ENCODE data around the gene CDYL2. TPM values are rescaled to one million over a fixed set of nuclear protein-coding genes. Genes with fewer than 3 reads are reported as not detected.

The CDYL2 gene
- total RNA-seq, 2 experiments from 2014 or later: 24.5 to 27.8 TPM

- peak overlapping the region; percentile 43 for H3K4me3 Mint-ChIP-seq
- peaks cover 53% of the 10 kb centered on the region for H3K27me3 Mint-ChIP-seq
- POLR2A ChIA-PET: interaction anchor here (0.6 to 2.0 kb wide), 9 partner anchors 9 to 79 kb away, joined by 3 to 37 read pairs (median 3); partner anchors contain the start of gene DYNLRB2
- H3K27ac Mint-ChIP-seq: peak overlapping the region; percentile 62
- peaks cover 22% of the 10 kb centered on the region for H3K9me3 Mint-ChIP-seq
- H3K4me1 Mint-ChIP-seq: peaks cover 19% of the 10 kb centered on the region
- peaks cover 18% of the 10 kb centered on the region for H3K36me3 Mint-ChIP-seq
- DNase-seq (peak; percentile 51), ATAC-seq (ENCODE audit: low read depth) (peak; percentile 91)
Observed at GRCh38 chr16:80591071-80591915, 213.1 kb downstream of the CDYL2 start.

DNA sequence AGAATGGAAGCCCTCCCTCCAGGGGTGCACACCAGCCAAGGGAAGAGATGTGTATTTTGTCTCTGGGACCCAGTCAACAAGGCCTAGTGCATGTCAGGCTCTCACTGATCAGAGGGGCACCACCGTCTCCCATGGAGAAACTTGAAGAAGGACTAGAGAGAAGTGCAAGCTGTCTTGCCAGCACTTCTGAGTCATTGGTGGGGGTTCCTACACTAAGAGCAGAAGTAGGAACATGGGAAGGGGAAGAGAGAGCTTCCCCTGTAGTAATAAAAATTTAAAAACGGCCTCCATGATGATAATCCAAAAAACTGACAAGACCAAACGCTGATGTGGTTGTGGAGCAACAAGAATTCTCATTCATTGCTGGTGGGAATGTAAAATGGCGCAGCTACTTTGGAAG lies 217.3 kb downstream of the CDYL2 start:
- H3K9me3 Mint-ChIP-seq: peaks cover 8% of the 10 kb centered on the region
- POLR2A ChIA-PET: no interaction called here
- peaks cover 32% of the 10 kb centered on the region for H3K27me3 Mint-ChIP-seq
- H3K4me3 Mint-ChIP-seq: no peak overlapping the region
- no peak for ATAC-seq (ENCODE audit: low read depth)
- peaks cover 38% of the 10 kb centered on the region for H3K4me1 Mint-ChIP-seq
- no peak overlapping the region for H3K27ac Mint-ChIP-seq
- no peak for DNase-seq
- peaks cover 16% of the 10 kb centered on the region for H3K36me3 Mint-ChIP-seq

DNA sequence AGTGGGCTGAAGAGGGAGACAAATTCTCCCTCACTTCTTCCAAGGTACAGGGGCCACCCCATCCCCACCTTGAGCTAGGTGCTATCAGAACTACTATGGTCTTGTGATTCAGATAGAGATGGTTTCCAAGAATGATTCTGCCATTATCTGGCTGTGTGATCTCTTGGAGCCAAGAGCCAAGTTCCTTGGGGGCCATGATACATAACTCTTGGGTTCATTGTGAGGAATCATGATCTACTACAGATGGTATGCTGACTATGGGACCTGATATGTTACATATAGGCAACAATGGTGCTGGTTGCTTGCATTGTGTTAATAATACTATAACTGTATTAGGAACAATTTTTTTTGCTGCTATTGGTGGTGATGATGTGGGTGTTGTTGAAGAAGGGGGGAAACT lies 217.9 kb downstream of the CDYL2 start:
- Mint-ChIP-seq H3K27me3 (peaks cover 31% of the 10 kb centered on the region), H3K36me3 (peaks cover 16% of the 10 kb centered on the region), H3K9me3 (peaks cover 8% of the 10 kb centered on the region), H3K4me3 (no peak overlapping the region), H3K4me1 (peaks cover 34% of the 10 kb centered on the region), H3K27ac (no peak overlapping the region)
- POLR2A ChIA-PET: no interaction called here
- DNase-seq (no peak), ATAC-seq (ENCODE audit: low read depth) (no peak)

DNA sequence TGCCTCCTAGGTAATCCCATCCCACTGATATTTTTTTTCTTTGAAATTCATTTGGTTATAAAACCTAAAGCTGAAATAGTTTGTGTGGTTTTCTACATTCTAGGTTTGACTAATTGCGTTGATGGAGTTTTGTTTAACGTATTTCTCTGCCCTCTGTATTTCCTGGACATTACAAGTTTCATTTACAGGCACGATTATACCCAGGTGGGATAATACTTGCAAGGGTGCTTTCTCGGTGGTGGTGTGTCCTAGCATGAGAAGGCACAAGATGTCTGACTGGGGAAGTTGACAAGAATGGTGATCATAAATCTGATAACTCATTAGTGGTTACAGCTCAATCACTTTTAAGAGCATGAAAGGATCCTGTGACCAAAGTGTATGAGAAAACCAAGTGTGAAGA lies 218.6 kb downstream of the CDYL2 start:
- no peak overlapping the region for H3K4me3 Mint-ChIP-seq
- ATAC-seq (ENCODE audit: low read depth): no peak
- H3K4me1 Mint-ChIP-seq: peaks cover 34% of the 10 kb centered on the region
- no peak overlapping the region for H3K27ac Mint-ChIP-seq
- H3K27me3 Mint-ChIP-seq: peaks cover 31% of the 10 kb centered on the region
- DNase-seq: no peak
- H3K36me3 Mint-ChIP-seq: peaks cover 21% of the 10 kb centered on the region
- peaks cover 8% of the 10 kb centered on the region for H3K9me3 Mint-ChIP-seq
- POLR2A ChIA-PET: no interaction called here

DNA sequence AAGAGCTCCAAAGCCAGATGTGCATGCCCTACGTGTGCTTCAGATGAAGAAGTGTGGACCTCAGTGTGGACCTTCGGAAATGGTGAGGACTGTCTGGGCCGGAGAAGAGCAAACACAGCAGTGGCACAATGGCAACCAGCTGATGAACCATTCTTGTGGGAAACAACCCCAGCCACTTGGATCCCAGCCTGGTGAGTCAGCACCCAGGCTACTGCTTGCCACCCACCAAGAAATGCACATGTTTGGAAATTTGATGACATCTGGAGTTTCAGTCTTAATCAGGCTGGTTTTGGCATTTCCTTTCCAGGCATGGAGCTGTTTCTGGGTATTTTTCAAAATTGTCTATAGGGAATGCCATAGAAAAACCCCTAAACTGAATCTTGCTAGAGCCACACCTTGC lies 220.9 kb downstream of the CDYL2 start:
- no peak overlapping the region for H3K4me3 Mint-ChIP-seq
- peaks cover 19% of the 10 kb centered on the region for H3K27me3 Mint-ChIP-seq
- H3K27ac Mint-ChIP-seq: no peak overlapping the region
- POLR2A ChIA-PET: interaction anchor here (1.7 kb wide), 1 partner anchor 8 kb away, joined by 6 read pairs; no protein-coding TSS in a partner anchor
- ATAC-seq (ENCODE audit: low read depth) (no peak), DNase-seq (no peak)
- H3K9me3 Mint-ChIP-seq: peaks cover 5% of the 10 kb centered on the region
- peaks cover 17% of the 10 kb centered on the region for H3K36me3 Mint-ChIP-seq
- peaks cover 44% of the 10 kb centered on the region for H3K4me1 Mint-ChIP-seq

DNA sequence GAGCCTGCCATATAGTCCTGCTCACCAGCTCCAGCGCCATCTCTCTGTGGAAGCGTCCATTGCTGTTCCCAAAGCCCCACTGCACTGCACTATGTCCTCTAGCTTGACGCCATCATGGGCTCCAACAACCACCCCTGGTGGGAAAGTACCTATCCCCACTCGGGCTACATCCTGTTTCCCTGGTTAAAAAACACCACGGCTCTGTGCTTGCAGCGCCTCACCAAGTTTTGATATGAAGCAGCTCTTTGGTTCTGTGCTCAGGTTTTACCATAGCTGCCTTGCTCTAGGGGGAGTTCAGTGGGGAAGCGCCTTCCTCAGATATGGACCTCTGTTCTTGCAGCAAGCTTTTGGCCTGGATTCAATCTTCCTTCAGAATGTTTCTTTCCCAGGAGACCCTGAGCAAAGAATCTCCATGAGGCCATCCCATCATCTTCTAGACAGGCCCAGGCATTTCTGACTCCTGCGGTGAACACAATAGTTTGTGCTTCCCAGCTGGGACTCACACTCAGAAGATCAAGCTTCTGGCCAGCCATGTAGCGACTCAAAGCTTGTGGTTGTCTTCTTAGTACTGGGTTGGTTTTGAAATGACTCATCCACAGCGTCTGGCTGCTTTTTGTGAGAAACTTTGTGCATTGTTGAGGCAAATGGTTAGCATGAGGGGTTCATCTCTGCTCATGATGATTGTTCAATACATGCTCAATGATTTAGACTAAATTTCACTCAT lies 224.1 kb downstream of the CDYL2 start:
- Mint-ChIP-seq H3K36me3 (peaks cover 12% of the 10 kb centered on the region), H3K27me3 (peaks cover 8% of the 10 kb centered on the region), H3K4me3 (peak overlapping the region; percentile 85), H3K27ac (peak overlapping the region; percentile 98), H3K4me1 (peaks cover 40% of the 10 kb centered on the region), H3K9me3 (peaks cover 3% of the 10 kb centered on the region)
- POLR2A ChIA-PET: interaction anchor here (0.6 to 2.0 kb wide), 9 partner anchors 11 to 226 kb away, joined by 3 to 37 read pairs (median 5); partner anchors contain the start of gene CDYL2
- peak; percentile 92 for ATAC-seq (ENCODE audit: low read depth)
- DNase-seq: peak; percentile 64

GRCh38 chr16:80577485-80578280 lies 226.7 kb downstream of the CDYL2 start:
- ATAC-seq (ENCODE audit: low read depth): no peak
- POLR2A ChIA-PET: interaction anchor here (1.0 kb wide), 1 partner anchor 13 kb away, joined by 3 read pairs; no protein-coding TSS in a partner anchor
- Mint-ChIP-seq H3K4me1 (peaks cover 24% of the 10 kb centered on the region), H3K9me3 (no peaks in the 10 kb centered on the region), H3K36me3 (peaks cover 10% of the 10 kb centered on the region), H3K4me3 (no peak overlapping the region), H3K27me3 (peaks cover 4% of the 10 kb centered on the region), H3K27ac (no peak overlapping the region)
- no peak for DNase-seq

DNA sequence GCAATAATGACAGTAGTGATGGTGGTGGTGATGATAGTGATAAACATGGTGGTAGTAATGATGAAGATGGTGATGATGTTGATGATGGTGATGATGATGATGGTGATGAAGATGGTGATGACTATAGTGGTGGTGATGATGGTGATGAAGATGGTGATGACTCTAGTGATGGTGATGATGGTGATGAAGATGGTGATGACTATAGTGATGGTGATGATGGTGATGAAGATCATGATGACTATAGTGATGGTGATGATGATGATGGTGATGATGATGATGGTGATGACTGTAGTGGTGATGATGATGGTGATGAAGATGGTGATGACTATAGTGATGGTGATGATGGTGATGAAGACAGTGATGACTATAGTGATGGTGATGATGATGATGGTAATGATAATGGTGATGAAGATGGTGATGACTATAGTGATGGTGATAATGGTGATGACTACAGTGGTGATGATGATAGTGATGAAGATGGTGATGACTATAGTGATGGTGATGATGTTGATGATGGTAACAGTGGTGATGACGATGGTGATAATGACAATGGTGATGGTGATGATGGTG lies 228.0 kb downstream of the CDYL2 start:
- peaks cover 21% of the 10 kb centered on the region for H3K4me1 Mint-ChIP-seq

DNA sequence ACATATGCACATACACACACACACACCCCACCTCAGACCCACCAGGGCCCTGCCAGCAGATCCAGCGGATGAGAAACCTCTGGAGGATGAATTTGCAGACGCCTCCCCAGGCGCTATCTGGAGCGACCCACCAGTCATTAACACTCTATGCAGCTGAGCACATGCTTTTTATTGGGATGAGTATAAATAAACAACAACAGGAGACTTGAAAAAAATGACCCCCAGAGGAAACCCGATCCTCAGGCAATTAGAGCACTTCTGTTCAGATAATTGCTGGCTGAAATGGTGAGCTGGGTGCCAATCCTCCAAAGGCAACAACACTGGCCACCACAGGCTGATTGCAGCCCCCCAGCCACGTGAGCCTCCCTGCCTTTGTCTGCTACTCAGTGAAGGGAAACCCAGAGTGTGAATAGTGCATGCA lies 230.7 kb downstream of the CDYL2 start:
- H3K4me3 Mint-ChIP-seq: no peak overlapping the region
- POLR2A ChIA-PET: no interaction called here
- peaks cover 7% of the 10 kb centered on the region for H3K9me3 Mint-ChIP-seq
- no peak for DNase-seq
- no peak overlapping the region for H3K27ac Mint-ChIP-seq
- H3K4me1 Mint-ChIP-seq: peaks cover 20% of the 10 kb centered on the region
- ATAC-seq (ENCODE audit: low read depth): no peak
- H3K27me3 Mint-ChIP-seq: peaks cover 7% of the 10 kb centered on the region
- H3K36me3 Mint-ChIP-seq: peaks cover 5% of the 10 kb centered on the region

More for the DNA sequence above, 228.0 kb downstream of the CDYL2 start:
- DNase-seq: no peak
- H3K9me3 Mint-ChIP-seq: peaks cover 3% of the 10 kb centered on the region
- peaks cover 11% of the 10 kb centered on the region for H3K36me3 Mint-ChIP-seq
- no peak overlapping the region for H3K27ac Mint-ChIP-seq
- no peak overlapping the region for H3K4me3 Mint-ChIP-seq
- peaks cover 7% of the 10 kb centered on the region for H3K27me3 Mint-ChIP-seq
- no peak for ATAC-seq (ENCODE audit: low read depth)
- POLR2A ChIA-PET: no interaction called here

DNA sequence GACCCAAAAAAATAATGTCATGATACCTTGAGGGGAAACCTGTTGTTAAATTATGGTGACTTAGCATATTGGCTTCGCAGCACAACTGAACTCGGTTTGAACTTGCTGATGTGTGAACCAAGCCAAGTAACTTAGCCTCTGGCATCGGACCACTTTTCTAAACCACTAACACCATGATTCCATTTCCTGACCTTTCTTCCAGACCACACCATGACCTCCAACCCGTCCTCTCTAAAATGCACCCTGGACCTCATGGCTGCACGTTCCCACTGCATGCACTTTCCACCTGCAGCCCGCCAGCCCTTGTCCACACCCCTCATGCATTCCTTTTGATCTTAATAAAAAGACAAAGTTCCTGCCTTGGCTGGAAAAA lies 234.3 kb downstream of the CDYL2 start:
- Mint-ChIP-seq H3K9me3 (peaks cover 15% of the 10 kb centered on the region), H3K27me3 (peaks cover 6% of the 10 kb centered on the region), H3K4me1 (peaks cover 23% of the 10 kb centered on the region), H3K4me3 (peak overlapping the region; percentile 1), H3K27ac (peak overlapping the region; percentile 53), H3K36me3 (peaks cover 9% of the 10 kb centered on the region)
- POLR2A ChIA-PET: interaction anchor here (1.3 to 1.4 kb wide), 2 partner anchors 10 to 21 kb away, joined by 3 to 5 read pairs; no protein-coding TSS in a partner anchor
- no peak for DNase-seq
- ATAC-seq (ENCODE audit: low read depth): peak; percentile 39

DNA sequence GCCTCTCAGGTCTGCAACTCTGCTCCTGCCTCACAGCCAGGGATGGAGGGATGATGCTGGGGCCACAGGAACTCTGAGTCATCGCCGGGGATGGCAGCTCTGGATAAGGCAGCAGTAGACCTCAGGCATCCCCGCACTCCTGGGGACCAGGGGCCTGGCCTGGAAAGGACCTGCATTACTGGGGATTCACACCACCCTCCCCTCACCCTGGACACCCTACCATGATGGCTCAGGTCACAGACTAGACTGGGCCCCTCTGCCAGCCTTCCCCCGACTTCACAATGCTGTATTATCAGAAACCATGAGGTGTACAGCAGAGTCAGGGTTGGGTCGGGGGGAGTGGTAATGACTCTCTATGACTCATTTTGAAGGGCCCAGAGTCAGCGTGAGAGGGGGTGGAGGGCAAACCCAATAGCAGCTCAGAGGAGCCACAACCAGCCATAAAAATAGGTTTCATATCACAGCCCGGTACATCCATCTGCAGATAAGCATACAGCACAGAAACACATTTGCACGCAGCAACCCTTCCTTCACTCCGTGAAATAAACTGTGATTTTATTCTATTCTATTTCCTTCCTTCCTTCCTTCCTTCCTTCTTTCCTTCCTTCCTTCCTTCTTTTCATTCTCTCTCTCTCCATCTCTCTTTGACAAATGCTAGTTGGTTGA lies 234.8 kb downstream of the CDYL2 start:
- Mint-ChIP-seq H3K4me3 (peak overlapping the region; percentile 1), H3K27ac (peak overlapping the region; percentile 53), H3K4me1 (peaks cover 28% of the 10 kb centered on the region), H3K9me3 (peaks cover 15% of the 10 kb centered on the region), H3K27me3 (peaks cover 6% of the 10 kb centered on the region), H3K36me3 (peaks cover 11% of the 10 kb centered on the region)
- DNase-seq (no peak), ATAC-seq (ENCODE audit: low read depth) (peak; percentile 96)
- POLR2A ChIA-PET: interaction anchor here (1.1 to 1.4 kb wide), 3 partner anchors 10 to 22 kb away, joined by 3 to 5 read pairs (median 4); no protein-coding TSS in a partner anchor

DNA sequence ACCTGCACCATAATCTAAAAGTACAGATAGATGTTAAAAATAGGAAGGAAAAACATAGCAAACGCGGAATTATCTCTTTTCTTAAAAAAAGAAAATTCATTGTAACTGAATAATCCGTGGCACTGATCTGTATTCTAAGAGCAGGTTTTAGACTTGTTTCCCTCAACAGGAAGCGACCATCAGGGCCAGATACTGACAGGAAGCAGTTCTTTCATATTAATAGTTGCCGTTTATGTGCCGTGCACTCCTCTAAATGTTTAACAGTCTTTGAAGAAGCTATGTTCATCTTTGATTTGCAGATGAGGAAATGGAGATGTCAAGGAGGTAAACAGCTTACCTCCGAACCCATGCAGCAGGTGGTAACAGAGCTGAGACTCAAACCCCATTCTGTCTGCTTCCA lies 240.0 kb downstream of the CDYL2 start:
- POLR2A ChIA-PET: interaction anchor here (0.8 to 1.4 kb wide), 3 partner anchors 11 to 24 kb away, joined by 3 to 7 read pairs (median 4); no protein-coding TSS in a partner anchor
- peak overlapping the region; percentile 59 for H3K4me3 Mint-ChIP-seq
- H3K9me3 Mint-ChIP-seq: peaks cover 9% of the 10 kb centered on the region
- ATAC-seq (ENCODE audit: low read depth) (peak; percentile 72), DNase-seq (no peak)
- peaks cover 8% of the 10 kb centered on the region for H3K36me3 Mint-ChIP-seq
- no peaks in the 10 kb centered on the region for H3K27me3 Mint-ChIP-seq
- H3K27ac Mint-ChIP-seq: peak overlapping the region; percentile 78
- peaks cover 20% of the 10 kb centered on the region for H3K4me1 Mint-ChIP-seq
